ENCODE measurements around the gene DNMT1.

The DNMT1 gene

DNA sequence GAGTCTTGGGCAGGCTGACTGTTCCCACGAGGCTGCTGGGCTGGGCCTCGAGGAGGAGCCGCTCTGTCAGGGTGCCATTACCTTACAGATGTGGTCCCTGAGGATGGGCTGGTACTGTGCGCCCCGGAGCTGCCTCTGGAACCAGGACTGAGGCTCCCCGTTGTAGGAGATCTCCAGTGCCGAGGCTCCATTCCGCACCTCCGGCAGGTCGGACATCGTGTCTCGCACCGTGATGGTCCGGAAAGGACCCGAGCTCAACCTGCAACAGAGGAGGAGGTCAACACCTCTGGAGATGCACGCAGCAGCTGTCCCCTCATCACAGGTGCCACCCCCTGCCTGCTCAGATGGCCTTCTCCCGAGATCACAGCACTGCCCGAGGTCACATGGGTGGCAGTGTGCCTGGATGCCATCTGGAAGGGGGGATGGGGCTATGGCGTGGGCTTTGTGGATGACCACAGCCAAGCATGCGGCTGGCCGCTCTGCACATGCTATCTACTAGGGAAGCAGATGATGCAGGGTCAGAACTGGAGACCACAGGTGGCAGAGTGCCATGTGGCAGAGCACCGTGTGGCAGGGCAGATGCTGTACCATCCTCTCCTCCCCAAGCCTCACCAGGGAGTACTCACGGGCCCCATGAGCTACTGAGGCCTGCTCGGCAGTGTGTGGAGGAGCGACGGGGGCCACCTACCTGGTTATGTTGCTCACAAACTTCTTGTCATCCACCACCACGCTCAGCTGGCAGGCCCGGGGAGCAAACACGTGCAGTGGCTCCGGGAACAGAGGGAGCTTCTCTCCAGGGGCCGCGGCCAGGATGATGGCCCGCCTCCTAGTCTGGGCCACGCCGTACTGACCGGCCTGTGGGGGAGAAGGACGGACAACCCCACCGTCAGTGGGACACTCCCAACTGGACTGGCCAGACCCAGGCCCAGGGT, 56.7 kb downstream of the DNMT1 start:
- Histone ChIP-seq H3K27ac (no peak overlapping the region), H3K36me3 (ENCODE audit: insufficient read depth, low read length) (peaks cover 91% of the 10 kb centered on the region), H3K4me3 (no peak overlapping the region), H3K9ac (ENCODE audit: insufficient read length) (no peak overlapping the region), H3K9me3 (ENCODE audit: low read depth, low read length) (no peaks in the 10 kb centered on the region)
- DNase-seq (ENCODE audit: low read depth, low spot score) = no peak
- no peak for TF ChIP-seq POLR2AphosphoS5 (IDR thresholded peaks at IDR 0.05; ENCODE audit: borderline replicate concordance, low read depth, low read length)
- TF ChIP-seq FOXP2 (optimal IDR thresholded peaks at IDR 0.05; ENCODE audit: control extremely low read depth, extremely low read length, insufficient read depth) = no peak
- no peak for TF ChIP-seq EZH2 (IDR thresholded peaks at IDR 0.05)

DNA sequence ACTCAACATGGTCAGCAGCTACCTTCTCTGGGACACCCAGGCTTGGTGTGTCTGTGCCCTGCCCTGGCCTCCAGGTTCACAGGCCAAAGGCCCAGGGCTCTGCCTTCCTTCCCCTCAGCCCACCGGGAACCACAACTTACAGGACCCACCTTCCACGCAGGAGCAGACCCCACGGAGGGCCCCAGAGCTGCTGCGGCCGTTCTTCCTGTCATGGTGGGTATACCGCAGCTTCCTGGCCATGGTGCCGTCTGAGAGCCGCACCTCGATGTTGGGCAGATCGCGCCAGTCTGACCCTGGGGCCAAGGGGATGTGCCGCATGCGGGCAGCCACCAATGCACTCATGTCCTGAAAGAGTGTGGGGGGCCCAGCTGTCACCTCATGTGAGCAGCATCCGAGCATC, 57.8 kb downstream of the DNMT1 start:
- no peak overlapping the region for H3K27ac ChIP-seq
- TF ChIP-seq POLR2AphosphoS5 (IDR thresholded peaks at IDR 0.05; ENCODE audit: borderline replicate concordance, low read depth, low read length) (no peak), EZH2 (IDR thresholded peaks at IDR 0.05) (no peak)
- peaks cover 88% of the 10 kb centered on the region for H3K36me3 ChIP-seq (ENCODE audit: insufficient read depth, low read length)
- H3K9ac ChIP-seq (ENCODE audit: insufficient read length) = no peak overlapping the region
- no peak for DNase-seq (ENCODE audit: low read depth, low spot score)
- no peak overlapping the region for H3K4me3 ChIP-seq
- H3K9me3 ChIP-seq (ENCODE audit: low read depth, low read length) = no peaks in the 10 kb centered on the region

DNA sequence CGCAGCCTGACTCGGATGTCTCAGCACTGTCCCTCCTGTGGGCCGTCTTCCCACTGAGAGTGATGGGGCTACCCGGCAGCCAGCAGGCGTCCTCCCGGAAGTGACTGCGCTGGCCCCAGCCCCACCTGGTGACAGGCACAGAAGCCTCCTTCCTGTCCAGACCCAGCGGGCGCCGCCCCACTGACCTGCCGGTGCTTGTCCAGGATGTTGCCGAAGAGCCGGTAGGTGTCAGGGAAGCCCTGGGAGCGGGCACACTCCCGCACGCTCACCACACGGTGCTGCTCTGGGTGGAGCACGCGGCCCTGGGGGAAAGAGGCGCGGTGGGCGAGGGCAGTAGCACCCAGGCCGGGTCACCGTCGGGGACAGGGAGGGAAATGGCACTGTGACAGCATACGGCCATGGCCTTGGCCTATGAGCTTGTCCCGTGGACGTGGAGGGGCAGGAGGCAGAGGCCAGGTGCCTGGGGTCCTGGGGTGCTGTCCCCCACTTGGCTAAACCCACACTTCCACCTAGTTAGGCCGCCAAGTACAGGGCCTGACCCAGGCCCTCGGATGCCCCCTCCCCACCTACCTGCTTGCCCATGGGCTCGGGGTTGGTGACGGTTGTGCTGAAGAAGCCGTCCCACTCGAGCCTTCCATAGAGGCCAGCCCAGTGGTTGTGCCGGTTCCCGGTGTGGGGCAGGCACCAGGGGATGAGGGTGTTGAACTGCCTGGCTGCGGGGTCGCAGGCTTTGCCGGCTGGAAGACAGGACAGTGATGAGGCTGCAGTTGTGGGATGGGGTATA, 59.0 kb downstream of the DNMT1 start:
- Histone ChIP-seq H3K36me3 (ENCODE audit: insufficient read depth, low read length) (peaks cover 88% of the 10 kb centered on the region), H3K9me3 (ENCODE audit: low read depth, low read length) (no peaks in the 10 kb centered on the region), H3K4me3 (no peak overlapping the region), H3K27ac (no peak overlapping the region), H3K9ac (ENCODE audit: insufficient read length) (no peak overlapping the region)
- TF ChIP-seq EZH2 (IDR thresholded peaks at IDR 0.05) (no peak), FOXP2 (optimal IDR thresholded peaks at IDR 0.05; ENCODE audit: control extremely low read depth, extremely low read length, insufficient read depth) (no peak), POLR2AphosphoS5 (IDR thresholded peaks at IDR 0.05; ENCODE audit: borderline replicate concordance, low read depth, low read length) (no peak; the same call in 1 of the 2 replicates)
- no peak for DNase-seq (ENCODE audit: low read depth, low spot score)

DNA sequence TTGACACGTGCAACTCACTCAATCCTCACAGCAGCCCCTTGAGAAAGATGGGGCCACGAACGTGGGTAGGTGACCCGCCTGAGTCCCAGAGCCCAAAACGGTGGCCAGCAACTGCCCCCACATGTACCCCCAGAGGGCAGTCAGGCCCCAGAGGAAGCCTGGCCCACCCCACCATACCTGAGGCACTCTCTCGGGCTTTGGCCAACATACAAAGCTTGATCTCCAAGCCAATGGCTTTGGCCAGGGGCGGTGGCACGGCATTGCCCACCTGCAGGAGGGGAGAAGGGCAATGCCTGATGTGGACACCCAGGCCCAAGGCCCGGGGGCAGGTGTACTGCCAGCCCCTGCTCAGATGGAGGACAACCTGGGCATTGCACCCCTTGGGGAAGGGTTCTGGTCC, 60.7 kb downstream of the DNMT1 start:
- Histone ChIP-seq H3K27ac (no peak overlapping the region), H3K9me3 (ENCODE audit: low read depth, low read length) (no peaks in the 10 kb centered on the region), H3K36me3 (ENCODE audit: insufficient read depth, low read length) (peaks cover 81% of the 10 kb centered on the region), H3K4me3 (no peak overlapping the region), H3K9ac (ENCODE audit: insufficient read length) (no peak overlapping the region)
- TF ChIP-seq EZH2 (IDR thresholded peaks at IDR 0.05) (no peak), POLR2AphosphoS5 (IDR thresholded peaks at IDR 0.05; ENCODE audit: borderline replicate concordance, low read depth, low read length) (no peak), FOXP2 (optimal IDR thresholded peaks at IDR 0.05; ENCODE audit: control extremely low read depth, extremely low read length, insufficient read depth) (no peak)
- no peak for DNase-seq (ENCODE audit: low read depth, low spot score)

DNA sequence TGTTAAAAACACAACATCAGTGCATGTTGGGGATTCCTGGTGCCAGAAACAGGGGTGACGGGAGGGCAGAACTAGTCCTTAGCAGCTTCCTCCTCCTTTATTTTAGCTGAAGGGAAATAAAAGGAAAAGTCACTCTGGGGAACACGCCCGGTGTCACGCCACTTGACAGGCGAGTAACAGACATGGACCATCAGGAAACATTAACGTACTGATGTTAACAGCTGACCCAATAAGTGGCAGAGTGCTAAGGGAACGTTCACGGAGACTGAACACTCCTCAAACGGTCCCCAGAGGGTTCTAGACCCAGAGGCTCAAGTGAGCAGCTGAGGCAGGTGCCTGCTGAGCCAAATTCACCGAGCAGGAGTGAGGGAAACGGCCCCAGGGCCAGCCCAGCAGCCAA, 61.2 kb downstream of the DNMT1 start:
- TF ChIP-seq POLR2AphosphoS5 (IDR thresholded peaks at IDR 0.05; ENCODE audit: borderline replicate concordance, low read depth, low read length) (no peak), FOXP2 (optimal IDR thresholded peaks at IDR 0.05; ENCODE audit: control extremely low read depth, extremely low read length, insufficient read depth) (no peak), EZH2 (IDR thresholded peaks at IDR 0.05) (no peak)
- DNase-seq (ENCODE audit: low read depth, low spot score) = no peak
- Histone ChIP-seq H3K27ac (0 out of 2 replicates have a peak overlapping the region, but pooled peaks have one; percentile 13), H3K9me3 (ENCODE audit: low read depth, low read length) (no peaks in the 10 kb centered on the region), H3K4me3 (no peak overlapping the region), H3K9ac (ENCODE audit: insufficient read length) (no peak overlapping the region), H3K36me3 (ENCODE audit: insufficient read depth, low read length) (peaks cover 77% of the 10 kb centered on the region)

DNA sequence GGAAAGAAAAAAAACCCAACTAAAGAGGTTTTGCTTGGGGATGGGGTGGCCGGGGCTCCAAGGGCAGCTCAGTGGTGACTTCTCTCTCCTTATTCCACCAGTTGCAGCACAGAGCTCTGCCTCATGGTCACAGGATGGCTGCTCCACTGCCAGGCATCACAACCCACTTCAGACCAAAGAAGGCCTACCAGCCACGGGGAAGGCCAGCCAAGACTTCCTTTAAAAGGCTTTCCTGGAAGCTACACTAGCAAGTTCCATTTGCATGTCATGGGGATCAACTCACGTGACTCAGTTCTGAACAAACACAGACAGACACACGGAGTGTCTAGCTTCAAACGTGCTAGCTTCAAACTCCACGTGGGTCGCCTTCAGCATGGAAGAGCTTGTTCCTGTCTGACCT, 61.8 kb downstream of the DNMT1 start:
- DNase-seq (ENCODE audit: low read depth, low spot score) = no peak
- TF ChIP-seq FOXP2 (optimal IDR thresholded peaks at IDR 0.05; ENCODE audit: control extremely low read depth, extremely low read length, insufficient read depth) (no peak), EZH2 (IDR thresholded peaks at IDR 0.05) (no peak), POLR2AphosphoS5 (IDR thresholded peaks at IDR 0.05; ENCODE audit: borderline replicate concordance, low read depth, low read length) (no peak)
- no peak overlapping the region for H3K9ac ChIP-seq (ENCODE audit: insufficient read length)
- no peak overlapping the region for H3K27ac ChIP-seq
- no peak overlapping the region for H3K4me3 ChIP-seq
- no peaks in the 10 kb centered on the region for H3K9me3 ChIP-seq (ENCODE audit: low read depth, low read length)
- peaks cover 75% of the 10 kb centered on the region for H3K36me3 ChIP-seq (ENCODE audit: insufficient read depth, low read length)

DNA sequence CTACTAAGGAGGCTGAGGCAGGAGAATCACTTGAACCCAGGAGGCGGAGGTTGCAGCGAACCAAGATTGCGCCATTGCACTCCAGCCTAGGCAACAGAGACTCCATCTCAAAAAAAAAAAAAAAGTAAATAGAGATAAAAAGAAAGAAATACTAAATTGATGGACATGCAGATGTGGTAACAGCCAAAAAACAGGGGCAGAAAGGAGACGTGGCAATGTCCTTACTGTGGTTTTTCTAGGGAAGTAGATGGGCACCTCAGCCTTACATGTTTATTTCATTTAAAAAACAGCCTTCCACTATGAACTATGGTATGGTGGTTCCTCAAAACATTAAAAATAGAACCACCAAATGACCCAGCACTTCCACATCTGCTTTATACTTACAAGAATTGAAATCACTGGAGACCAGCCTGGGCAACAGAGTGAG, 68.5 kb downstream of the DNMT1 start:
- Histone ChIP-seq H3K4me3 (no peak overlapping the region), H3K9ac (ENCODE audit: insufficient read length) (no peak overlapping the region), H3K9me3 (ENCODE audit: low read depth, low read length) (no peaks in the 10 kb centered on the region), H3K27ac (no peak overlapping the region), H3K36me3 (ENCODE audit: insufficient read depth, low read length) (peaks cover 35% of the 10 kb centered on the region)
- DNase-seq (ENCODE audit: low read depth, low spot score) = no peak
- TF ChIP-seq EZH2 (IDR thresholded peaks at IDR 0.05) (no peak), FOXP2 (optimal IDR thresholded peaks at IDR 0.05; ENCODE audit: control extremely low read depth, extremely low read length, insufficient read depth) (no peak), POLR2AphosphoS5 (IDR thresholded peaks at IDR 0.05; ENCODE audit: borderline replicate concordance, low read depth, low read length) (no peak)

DNA sequence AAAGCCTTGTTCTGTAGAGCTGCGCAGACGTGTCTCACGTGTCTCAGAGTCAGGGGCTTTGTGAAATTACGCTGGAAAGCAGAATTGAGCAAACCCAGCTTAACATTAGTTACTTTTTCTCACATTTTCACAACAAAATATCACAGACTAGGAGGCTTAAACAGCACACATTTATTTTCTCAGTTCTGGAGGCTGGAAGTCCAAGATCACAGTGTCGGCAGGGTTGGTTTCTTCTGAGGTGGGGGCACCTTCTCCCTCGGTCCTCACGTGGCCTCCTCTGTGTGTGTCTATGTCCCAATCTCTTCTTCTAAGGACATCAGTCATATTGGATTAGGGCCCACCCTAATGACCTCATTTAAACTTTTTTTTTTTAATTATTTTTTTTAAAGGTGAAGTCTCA, 70.3 kb downstream of the DNMT1 start:
- H3K27ac ChIP-seq = no peak overlapping the region
- H3K36me3 ChIP-seq (ENCODE audit: insufficient read depth, low read length) = peaks cover 20% of the 10 kb centered on the region
- no peak for TF ChIP-seq FOXP2 (optimal IDR thresholded peaks at IDR 0.05; ENCODE audit: control extremely low read depth, extremely low read length, insufficient read depth)
- TF ChIP-seq POLR2AphosphoS5 (IDR thresholded peaks at IDR 0.05; ENCODE audit: borderline replicate concordance, low read depth, low read length) = no peak
- TF ChIP-seq EZH2 (IDR thresholded peaks at IDR 0.05) = no peak
- no peak overlapping the region for H3K4me3 ChIP-seq
- H3K9ac ChIP-seq (ENCODE audit: insufficient read length) = no peak overlapping the region
- no peak for DNase-seq (ENCODE audit: low read depth, low spot score)
- no peaks in the 10 kb centered on the region for H3K9me3 ChIP-seq (ENCODE audit: low read depth, low read length)
